Measurements from ENCODE around the gene DDX54. TPM values are rescaled to one million over a fixed set of nuclear protein-coding genes. Genes with fewer than 3 reads are reported as not detected.
"Not testable (repeated sequence)": the region's sequence is repeated elsewhere in the genome, so short reads cannot be mapped to it uniquely, and the experiment has no call there.

The DDX54 gene
- total RNA-seq, 2 experiments from 2014 or later: 70.1 to 74.2 TPM

DNA sequence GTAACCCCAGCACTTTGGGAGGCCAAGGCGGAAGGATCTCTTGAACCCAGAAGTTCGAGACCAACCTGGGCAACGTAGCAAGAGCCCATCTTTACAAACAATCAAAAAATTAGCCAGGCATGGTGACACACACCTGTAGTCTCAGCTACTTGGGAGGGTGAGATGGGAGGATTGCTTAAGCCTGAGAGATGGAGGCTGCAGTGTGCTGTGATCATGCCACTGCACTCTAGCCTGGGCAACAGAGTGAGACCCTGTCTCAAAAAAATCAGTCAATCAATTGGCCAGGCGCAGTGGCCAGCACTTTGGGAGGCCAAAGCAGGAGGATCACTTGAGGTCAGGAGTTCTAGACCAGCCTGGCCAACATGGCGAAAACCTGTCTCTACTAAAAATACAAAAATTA is 21.5 kb upstream of the DDX54 start:
- not testable (repeated sequence) for H3K9me3 Mint-ChIP-seq, H3K36me3 Mint-ChIP-seq
- H3K4me1 Mint-ChIP-seq: peaks cover 44% of the 10 kb centered on the region

DNA sequence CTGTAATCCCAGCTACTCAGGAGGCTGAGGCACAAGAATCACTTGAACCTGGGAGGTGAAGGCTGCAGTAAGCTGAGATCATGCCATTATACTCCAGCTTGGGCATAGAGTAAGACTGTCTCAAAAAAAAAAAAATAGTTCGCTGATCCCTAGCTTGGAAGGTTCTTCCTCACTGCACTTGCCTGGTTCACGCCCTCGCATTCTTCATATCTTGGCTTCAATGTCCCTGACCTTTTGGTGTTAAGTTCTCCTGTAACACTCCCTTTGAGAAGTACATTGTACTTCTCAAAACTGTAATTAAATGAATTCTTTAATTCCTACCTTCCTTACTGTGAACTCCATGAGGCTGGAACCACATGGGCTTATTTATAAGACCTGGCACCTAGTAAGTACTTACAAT is 19.5 kb upstream of the DDX54 start:
- Mint-ChIP-seq H3K27me3 (peaks cover 2% of the 10 kb centered on the region), H3K9me3 (no peaks in the 10 kb centered on the region), H3K36me3 (no peaks in the 10 kb centered on the region), H3K27ac (no peak overlapping the region), H3K4me1 (peaks cover 36% of the 10 kb centered on the region), H3K4me3 (no peak overlapping the region)
- ATAC-seq (ENCODE audit: low read depth): no peak
- POLR2A ChIA-PET: interaction anchor here (1.3 to 2.0 kb wide), 2 partner anchors 12 to 17 kb away, joined by 3 to 10 read pairs; partner anchors contain the start of gene TPCN1
- DNase-seq: no peak

More for the DNA sequence above, 21.5 kb upstream of the DDX54 start:
- not testable (repeated sequence) for H3K27ac Mint-ChIP-seq; H3K4me3 Mint-ChIP-seq; H3K27me3 Mint-ChIP-seq; ATAC-seq (ENCODE audit: low read depth); DNase-seq
- POLR2A ChIA-PET: interaction anchor here (1.4 to 1.7 kb wide), 2 partner anchors 12 to 27 kb away, joined by 4 to 5 read pairs; no protein-coding TSS in a partner anchor

DNA sequence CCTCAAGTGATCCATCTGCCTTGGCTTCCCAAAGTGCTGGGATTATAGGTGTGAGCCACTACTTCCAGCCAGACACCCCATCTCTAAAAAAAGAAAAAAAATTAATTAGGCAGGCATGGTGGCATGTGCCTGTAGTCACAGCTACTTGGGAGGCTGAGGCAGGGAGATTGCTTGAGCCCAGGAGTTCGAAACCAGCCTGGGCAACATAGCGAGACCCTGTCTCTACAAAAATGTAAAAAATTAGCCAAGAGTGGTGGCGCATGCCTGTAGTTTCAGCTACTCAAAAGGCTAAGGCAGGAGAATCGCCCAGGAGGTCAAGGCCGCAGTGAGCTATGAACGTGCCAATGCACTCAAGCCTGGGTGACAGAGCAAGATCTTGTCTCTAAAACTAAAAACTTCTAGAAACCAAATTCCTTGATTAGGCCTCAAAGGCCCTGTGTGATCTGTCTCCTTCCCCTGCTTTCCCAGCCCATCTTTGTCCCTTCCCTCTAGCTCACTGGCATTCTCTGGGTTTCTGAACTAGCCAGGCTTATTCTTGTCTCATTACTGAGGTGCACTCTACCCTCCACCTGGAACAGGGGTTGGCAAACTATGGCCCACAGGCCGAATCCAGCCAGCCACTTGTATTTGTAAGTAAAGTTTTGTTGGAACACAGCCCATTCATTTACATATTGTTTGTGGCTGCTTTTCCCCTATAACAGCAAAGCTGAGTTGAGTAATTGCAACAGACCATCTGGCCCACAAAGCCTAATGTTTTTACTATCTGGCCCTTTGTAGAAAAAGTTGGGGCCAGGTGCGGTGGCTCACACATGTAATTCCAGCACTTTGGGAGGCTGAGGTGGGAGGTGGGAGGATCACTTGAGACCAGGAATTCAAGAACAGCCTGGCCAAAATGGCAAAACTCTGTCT is 18.8 kb upstream of the DDX54 start:
- ATAC-seq (ENCODE audit: low read depth) (no peak), DNase-seq (no peak)
- peaks cover 31% of the 10 kb centered on the region for H3K4me1 Mint-ChIP-seq
- no peaks in the 10 kb centered on the region for H3K36me3 Mint-ChIP-seq
- H3K4me3 Mint-ChIP-seq: no peak overlapping the region
- H3K9me3 Mint-ChIP-seq: no peaks in the 10 kb centered on the region
- H3K27ac Mint-ChIP-seq: no peak overlapping the region
- H3K27me3 Mint-ChIP-seq: peaks cover 2% of the 10 kb centered on the region
- POLR2A ChIA-PET: interaction anchor here (1.3 to 2.0 kb wide), 2 partner anchors 12 to 17 kb away, joined by 3 to 10 read pairs; partner anchors contain the start of gene TPCN1

DNA sequence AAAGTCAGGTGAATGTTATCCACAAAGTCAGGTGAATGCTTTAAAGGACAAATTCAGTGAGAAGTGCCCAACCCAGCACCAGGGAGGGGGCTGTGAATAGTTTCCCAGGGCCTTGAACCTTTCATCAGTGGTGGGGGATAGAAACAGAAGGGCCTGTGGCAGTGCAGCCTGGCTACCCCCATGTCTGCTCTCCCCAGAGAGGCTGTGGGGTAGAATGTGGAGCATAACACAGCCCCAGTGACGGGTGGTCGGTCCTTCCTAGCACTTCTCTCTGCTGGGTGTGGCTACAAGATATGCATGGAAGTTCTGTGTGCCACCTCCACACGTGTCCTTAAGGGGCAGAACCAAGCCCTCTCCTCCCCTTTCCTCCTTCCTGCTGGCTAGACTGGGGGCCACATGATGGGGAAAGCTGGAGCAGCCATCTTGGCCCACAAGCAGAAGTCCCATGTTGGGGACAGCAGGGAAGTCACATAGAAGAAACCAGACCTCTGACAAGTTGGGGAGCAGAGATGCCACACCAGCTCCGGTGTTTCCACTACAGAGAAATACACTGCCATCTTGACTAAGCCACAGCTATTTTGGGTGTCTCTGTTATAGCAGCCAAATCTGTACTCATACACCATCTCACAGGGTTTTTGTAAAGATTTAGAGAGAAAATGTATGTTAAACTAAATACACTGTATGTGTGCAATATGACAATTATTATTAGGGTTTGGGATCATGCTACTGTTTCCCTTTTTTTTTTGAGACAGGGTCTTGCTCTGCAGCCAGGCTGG is 17.2 kb upstream of the DDX54 start:
- H3K27ac Mint-ChIP-seq: peak overlapping the region; percentile 30
- no peak overlapping the region for H3K4me3 Mint-ChIP-seq
- peaks cover 22% of the 10 kb centered on the region for H3K4me1 Mint-ChIP-seq
- ATAC-seq (ENCODE audit: low read depth) (no peak), DNase-seq (no peak)
- H3K27me3 Mint-ChIP-seq: peaks cover 2% of the 10 kb centered on the region
- POLR2A ChIA-PET: interaction anchor here (0.6 to 2.0 kb wide), 3 partner anchors 19 to 156 kb away, joined by 3 to 10 read pairs (median 3); partner anchors contain the start of gene TPCN1
- H3K9me3 Mint-ChIP-seq: no peaks in the 10 kb centered on the region
- H3K36me3 Mint-ChIP-seq: no peaks in the 10 kb centered on the region

DNA sequence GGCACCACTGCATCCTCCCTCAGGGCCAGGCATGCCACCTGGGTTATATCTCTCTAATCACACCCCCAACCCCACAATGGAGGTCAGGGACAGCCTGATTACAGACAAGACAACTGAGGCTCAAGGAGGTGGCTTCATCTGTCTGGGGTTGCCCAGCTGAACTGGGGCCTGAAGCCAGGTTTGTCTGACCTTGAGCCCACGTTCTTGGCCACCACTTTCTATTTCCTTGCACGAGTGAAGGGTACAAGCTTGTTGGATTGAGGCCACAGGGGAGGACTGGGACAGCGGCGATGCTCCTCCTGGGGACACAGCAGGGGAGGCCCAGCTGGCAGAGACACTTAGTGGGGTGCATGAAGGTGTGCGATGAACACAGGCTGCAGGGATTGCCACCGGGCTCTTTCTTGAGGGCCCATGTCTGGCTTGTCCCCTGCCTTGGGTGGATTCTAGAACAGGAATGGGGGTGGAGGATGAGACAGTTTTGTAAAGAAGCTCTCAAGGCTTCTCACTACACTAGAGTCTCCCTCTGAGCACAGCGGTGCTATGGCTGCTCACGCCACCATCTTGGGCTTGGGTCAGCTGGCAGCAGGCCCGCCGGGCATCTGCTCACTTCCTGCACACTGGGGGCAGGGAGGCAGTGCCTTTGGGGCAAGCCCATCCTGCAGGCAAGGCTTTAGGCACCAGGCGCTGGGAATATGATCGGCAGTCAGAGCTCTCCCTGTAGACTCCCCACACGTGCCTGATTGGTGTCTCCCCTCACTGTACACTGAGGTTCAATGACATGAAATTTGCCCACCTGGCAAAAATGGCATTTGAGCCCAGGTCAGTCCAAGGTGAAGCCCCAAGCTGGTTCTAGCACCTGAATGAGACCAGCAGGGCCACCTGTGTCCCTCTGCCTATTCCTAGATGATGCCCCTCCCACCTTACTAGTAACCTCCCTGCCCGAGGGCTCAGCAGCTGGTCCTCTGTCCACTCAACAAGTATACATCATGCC is 16.2 kb upstream of the DDX54 start:
- Mint-ChIP-seq H3K9me3 (no peaks in the 10 kb centered on the region), H3K4me1 (peaks cover 15% of the 10 kb centered on the region), H3K36me3 (no peaks in the 10 kb centered on the region), H3K27me3 (peaks cover 2% of the 10 kb centered on the region), H3K27ac (peak overlapping the region; percentile 30), H3K4me3 (no peak overlapping the region)
- ATAC-seq (ENCODE audit: low read depth) (no peak), DNase-seq (no peak)
- POLR2A ChIA-PET: interaction anchor here (1.3 kb wide), 1 partner anchor 20 kb away, joined by 3 read pairs; the partner anchor contains the start of gene TPCN1

DNA sequence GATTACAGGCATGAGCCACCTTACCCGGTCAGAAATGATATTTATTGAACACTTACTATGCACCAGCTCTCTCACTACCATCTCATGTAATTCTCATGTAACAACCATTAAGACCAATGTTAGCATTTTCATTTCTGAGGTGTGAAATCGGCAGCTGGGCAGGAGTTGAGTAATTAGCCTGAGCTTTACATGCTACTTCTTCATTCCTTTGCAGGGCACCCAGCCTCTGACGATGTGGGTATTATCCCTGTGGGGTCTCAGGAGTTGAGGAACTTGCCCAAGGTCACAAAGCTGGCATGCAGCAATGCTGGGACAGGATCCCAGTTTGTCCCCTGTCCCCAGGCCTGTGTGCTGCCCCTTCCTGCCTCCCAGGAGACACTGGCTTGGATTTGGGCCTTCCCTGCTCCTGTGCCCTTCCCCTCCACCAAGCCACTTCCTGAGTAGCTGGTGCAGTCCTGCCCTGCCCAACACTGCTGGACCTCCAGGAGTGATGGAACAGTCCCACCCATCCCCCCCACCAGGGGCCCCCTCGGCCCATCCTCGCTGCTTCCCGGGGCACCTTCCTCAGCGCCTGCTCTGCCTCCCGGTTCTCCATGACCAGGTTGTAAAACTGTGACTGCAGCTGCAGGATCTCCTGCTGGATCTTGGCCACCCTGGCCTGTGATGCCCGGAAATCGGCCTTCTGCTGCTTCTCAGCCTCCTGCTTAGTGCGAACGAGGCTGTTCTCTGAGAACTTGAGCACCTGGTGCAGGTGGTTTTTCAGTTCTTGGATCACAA is 14.9 kb upstream of the DDX54 start:
- H3K4me3 Mint-ChIP-seq: no peak overlapping the region
- no peaks in the 10 kb centered on the region for H3K36me3 Mint-ChIP-seq
- ATAC-seq (ENCODE audit: low read depth): no peak
- no peak overlapping the region for H3K27ac Mint-ChIP-seq
- POLR2A ChIA-PET: interaction anchor here (1.1 kb wide), 1 partner anchor 11 kb away, joined by 4 read pairs; no protein-coding TSS in a partner anchor
- H3K9me3 Mint-ChIP-seq: no peaks in the 10 kb centered on the region
- no peak for DNase-seq
- H3K27me3 Mint-ChIP-seq: peaks cover 2% of the 10 kb centered on the region
- peaks cover 11% of the 10 kb centered on the region for H3K4me1 Mint-ChIP-seq

DNA sequence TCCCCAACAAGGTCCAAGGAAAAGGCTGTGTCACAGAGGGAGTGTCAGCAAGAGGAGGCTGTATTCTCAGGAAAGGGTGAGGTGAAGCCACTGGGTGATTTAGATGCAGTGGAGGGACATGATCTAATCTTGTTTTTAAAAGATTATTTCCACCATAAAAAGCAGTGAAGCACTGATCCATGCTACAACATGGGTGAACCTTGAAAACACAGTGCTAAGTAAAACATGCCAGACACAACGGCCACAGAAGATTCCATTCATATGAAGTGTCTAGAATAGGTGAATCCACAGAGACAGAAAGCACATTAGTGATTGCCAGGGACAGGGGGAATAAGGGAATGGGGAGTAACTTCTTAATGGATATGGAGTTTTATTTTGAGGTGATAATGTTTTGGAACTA is 13.0 kb upstream of the DDX54 start:
- POLR2A ChIA-PET: interaction anchor here (1.3 kb wide), 1 partner anchor 134 kb away, joined by 3 read pairs; no protein-coding TSS in a partner anchor
- ATAC-seq (ENCODE audit: low read depth): no peak
- H3K36me3 Mint-ChIP-seq: no peaks in the 10 kb centered on the region

DNA sequence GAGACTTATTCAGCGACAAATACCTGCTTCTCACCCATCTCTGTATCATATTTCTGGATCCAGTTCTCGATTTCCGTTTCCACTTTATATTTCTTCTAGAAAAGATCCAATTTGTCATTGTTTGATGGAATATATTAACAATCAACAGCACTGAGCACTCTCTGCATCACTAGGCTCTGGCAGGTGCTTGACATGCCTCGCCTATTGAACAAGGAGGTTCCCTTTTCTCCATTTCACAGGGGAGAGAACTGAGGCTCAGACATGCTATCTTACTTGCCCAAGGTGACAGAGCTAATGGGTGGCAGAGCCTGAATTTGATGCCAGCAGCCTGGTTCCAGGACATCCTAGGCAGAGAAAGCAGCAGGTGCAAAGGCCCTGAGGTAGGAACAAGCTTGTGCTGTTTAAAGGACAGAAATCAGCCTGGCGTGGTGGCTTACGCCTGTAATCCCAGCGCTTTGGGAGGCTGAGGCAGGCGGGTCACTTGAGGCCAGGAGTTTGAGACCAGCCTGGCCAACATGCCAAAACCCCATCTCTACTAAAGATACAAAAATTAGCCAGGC is 12.3 kb upstream of the DDX54 start:
- H3K36me3 Mint-ChIP-seq: no peaks in the 10 kb centered on the region
- no peaks in the 10 kb centered on the region for H3K9me3 Mint-ChIP-seq
- POLR2A ChIA-PET: interaction anchor here (0.6 to 1.3 kb wide), 7 partner anchors 10 to 208 kb away, joined by 3 to 12 read pairs (median 4); no protein-coding TSS in a partner anchor
- H3K27ac Mint-ChIP-seq: no peak overlapping the region
- peaks cover 13% of the 10 kb centered on the region for H3K4me1 Mint-ChIP-seq
- DNase-seq: no peak
- H3K4me3 Mint-ChIP-seq: no peak overlapping the region
- no peaks in the 10 kb centered on the region for H3K27me3 Mint-ChIP-seq
- no peak for ATAC-seq (ENCODE audit: low read depth)

More for the DNA sequence above, 13.0 kb upstream of the DDX54 start:
- DNase-seq: no peak
- H3K27me3 Mint-ChIP-seq: no peaks in the 10 kb centered on the region
- H3K4me1 Mint-ChIP-seq: peaks cover 13% of the 10 kb centered on the region
- no peak overlapping the region for H3K27ac Mint-ChIP-seq
- no peak overlapping the region for H3K4me3 Mint-ChIP-seq
- no peaks in the 10 kb centered on the region for H3K9me3 Mint-ChIP-seq

DNA sequence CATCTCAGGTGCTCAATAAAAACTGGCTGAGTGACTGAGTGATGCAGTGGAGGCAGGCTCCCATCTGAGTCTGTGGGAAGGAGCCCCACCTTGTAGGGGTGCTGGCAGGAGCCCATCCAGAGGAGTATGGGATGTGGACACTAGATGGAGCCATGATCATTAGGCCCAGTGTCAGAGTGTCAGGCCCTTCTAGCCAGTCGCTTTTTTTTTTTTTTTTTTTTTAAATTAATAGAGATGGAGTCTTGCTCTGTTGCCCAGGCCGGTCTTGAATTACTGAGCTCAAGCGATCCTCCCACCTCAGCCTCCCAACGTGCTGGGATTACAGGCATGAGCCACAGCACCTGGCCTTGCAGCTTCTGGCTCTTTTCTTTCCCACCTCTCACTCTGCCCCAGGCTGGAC is 11.7 kb upstream of the DDX54 start:
- no peaks in the 10 kb centered on the region for H3K9me3 Mint-ChIP-seq
- POLR2A ChIA-PET: interaction anchor here (0.6 to 1.5 kb wide), 8 partner anchors 11 to 209 kb away, joined by 3 to 12 read pairs (median 4); partner anchors contain the start of gene DDX54
- no peak overlapping the region for H3K27ac Mint-ChIP-seq
- DNase-seq (peak; percentile 51), ATAC-seq (ENCODE audit: low read depth) (peak; percentile 92)
- H3K36me3 Mint-ChIP-seq: peaks cover 4% of the 10 kb centered on the region
- H3K27me3 Mint-ChIP-seq: no peaks in the 10 kb centered on the region
- no peak overlapping the region for H3K4me3 Mint-ChIP-seq
- peaks cover 13% of the 10 kb centered on the region for H3K4me1 Mint-ChIP-seq

DNA sequence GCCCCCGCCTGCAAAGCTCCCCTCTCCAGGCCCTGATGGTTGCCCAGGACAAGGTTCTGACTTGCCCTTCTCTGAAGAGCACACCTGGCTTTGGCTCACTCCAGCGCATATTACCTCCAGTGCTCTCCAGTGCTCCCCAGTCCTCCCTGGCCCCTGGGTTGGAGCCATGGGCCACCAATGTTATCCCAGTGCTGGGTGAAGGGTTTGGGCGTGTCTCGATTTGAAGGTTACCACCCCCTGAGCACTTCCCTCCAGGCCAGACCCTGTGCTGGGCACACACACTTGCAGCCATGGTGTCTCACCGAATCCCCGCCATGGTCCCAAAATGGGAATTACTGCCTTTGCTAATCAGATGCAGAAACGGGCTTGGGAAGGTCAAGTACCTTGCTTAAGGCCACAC is 11.3 kb upstream of the DDX54 start:
- Mint-ChIP-seq H3K4me1 (peaks cover 13% of the 10 kb centered on the region), H3K4me3 (no peak overlapping the region), H3K27me3 (no peaks in the 10 kb centered on the region), H3K27ac (no peak overlapping the region), H3K36me3 (peaks cover 6% of the 10 kb centered on the region), H3K9me3 (no peaks in the 10 kb centered on the region)
- POLR2A ChIA-PET: interaction anchor here (0.9 to 1.5 kb wide), 3 partner anchors 10 to 123 kb away, joined by 3 to 4 read pairs (median 4); partner anchors contain the start of gene DDX54
- no peak for DNase-seq
- no peak for ATAC-seq (ENCODE audit: low read depth)

DNA sequence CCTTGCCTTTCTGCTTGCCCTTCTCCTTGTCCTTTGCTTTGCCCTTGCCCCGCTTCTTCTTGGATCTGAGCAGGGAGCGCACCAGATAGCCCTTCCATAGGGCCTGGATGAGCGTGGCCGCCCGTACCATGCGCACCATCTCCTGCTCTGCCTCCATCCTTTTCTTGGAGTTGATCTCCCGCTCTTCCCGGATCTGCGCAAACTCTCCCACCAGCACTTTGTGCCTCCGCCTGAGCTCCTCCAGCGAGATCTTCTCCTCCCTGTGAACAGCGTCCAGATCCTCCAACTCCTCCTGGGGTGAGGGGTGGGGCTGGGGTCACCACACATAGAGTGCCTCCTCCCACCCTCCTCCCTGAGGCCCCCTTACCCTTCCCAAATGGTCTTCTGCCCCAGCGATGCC is 10.3 kb upstream of the DDX54 start:
- H3K36me3 Mint-ChIP-seq: peaks cover 6% of the 10 kb centered on the region
- no peak overlapping the region for H3K4me3 Mint-ChIP-seq
- H3K27me3 Mint-ChIP-seq: no peaks in the 10 kb centered on the region
- POLR2A ChIA-PET: interaction anchor here (0.9 to 1.7 kb wide), 3 partner anchors 9 to 12 kb away, joined by 3 to 5 read pairs (median 4); partner anchors contain the start of gene DDX54
- H3K27ac Mint-ChIP-seq: no peak overlapping the region
- ATAC-seq (ENCODE audit: low read depth): no peak
- no peaks in the 10 kb centered on the region for H3K9me3 Mint-ChIP-seq
- DNase-seq: no peak
- H3K4me1 Mint-ChIP-seq: peaks cover 13% of the 10 kb centered on the region
